ENCODE data around the gene LCTL.

LCTL gene

GRCh38 chr15:66587020-66587419 lies 21.2 kb upstream of the LCTL start:
- no peak overlapping the region for H3K27ac ChIP-seq
- DNase-seq (ENCODE audit: low spot score), result no peak
- H3K4me3 ChIP-seq, result no peak overlapping the region
- TF ChIP-seq CTCF (IDR thresholded peaks at IDR 0.05), result no peak

- Histone ChIP-seq H3K4me3 (no peak overlapping the region), H3K27ac (no peak overlapping the region)
- DNase-seq (ENCODE audit: low spot score), result no peak
- TF ChIP-seq CTCF (IDR thresholded peaks at IDR 0.05), result no peak
Observed at GRCh38 chr15:66586155-66586976, 20.6 kb upstream of the LCTL start.

- peak overlapping the region; percentile 19 for H3K4me3 ChIP-seq
- no peak for TF ChIP-seq CTCF (IDR thresholded peaks at IDR 0.05)
- no peak overlapping the region for H3K27ac ChIP-seq
- no peak for DNase-seq (ENCODE audit: low spot score)
Observed at GRCh38 chr15:66581972-66582537, 16.3 kb upstream of the LCTL start.

- TF ChIP-seq CTCF (IDR thresholded peaks at IDR 0.05), result no peak
- H3K4me3 ChIP-seq, result no peak overlapping the region
- no peak for DNase-seq (ENCODE audit: low spot score)
- H3K27ac ChIP-seq, result peak overlapping the region in 1 of 2 donors; percentile 43
Observed at GRCh38 chr15:66580643-66581042, 14.8 kb upstream of the LCTL start.

GRCh38 chr15:66578286-66578875 lies 12.6 kb upstream of the LCTL start:
- H3K27ac ChIP-seq, result no peak overlapping the region
- no peak for DNase-seq (ENCODE audit: low spot score)
- no peak overlapping the region for H3K4me3 ChIP-seq
- no peak for TF ChIP-seq CTCF (IDR thresholded peaks at IDR 0.05)

GRCh38 chr15:66574596-66574950 lies 8.8 kb upstream of the LCTL start:
- H3K4me3 ChIP-seq, result no peak overlapping the region
- no peak overlapping the region for H3K27ac ChIP-seq
- TF ChIP-seq CTCF (IDR thresholded peaks at IDR 0.05), result no peak
- DNase-seq (ENCODE audit: low spot score), result no peak
